ENCODE results near the gene SGMS1.

GRCh38 chr10:50503661-50504320, 120.0 kb downstream of the SGMS1 start:
- TF ChIP-seq, protein P1, sequence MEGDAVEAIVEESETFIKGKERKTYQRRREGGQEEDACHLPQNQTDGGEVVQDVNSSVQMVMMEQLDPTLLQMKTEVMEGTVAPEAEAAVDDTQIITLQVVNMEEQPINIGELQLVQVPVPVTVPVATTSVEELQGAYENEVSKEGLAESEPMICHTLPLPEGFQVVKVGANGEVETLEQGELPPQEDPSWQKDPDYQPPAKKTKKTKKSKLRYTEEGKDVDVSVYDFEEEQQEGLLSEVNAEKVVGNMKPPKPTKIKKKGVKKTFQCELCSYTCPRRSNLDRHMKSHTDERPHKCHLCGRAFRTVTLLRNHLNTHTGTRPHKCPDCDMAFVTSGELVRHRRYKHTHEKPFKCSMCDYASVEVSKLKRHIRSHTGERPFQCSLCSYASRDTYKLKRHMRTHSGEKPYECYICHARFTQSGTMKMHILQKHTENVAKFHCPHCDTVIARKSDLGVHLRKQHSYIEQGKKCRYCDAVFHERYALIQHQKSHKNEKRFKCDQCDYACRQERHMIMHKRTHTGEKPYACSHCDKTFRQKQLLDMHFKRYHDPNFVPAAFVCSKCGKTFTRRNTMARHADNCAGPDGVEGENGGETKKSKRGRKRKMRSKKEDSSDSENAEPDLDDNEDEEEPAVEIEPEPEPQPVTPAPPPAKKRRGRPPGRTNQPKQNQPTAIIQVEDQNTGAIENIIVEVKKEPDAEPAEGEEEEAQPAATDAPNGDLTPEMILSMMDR (IDR thresholded peaks at IDR 0.05; ENCODE audit: low read depth, low read length, poor library complexity, severe bottlenecking): no peak
- no peak for TF ChIP-seq EZH2phosphoT487 (IDR thresholded peaks at IDR 0.05; ENCODE audit: borderline replicate concordance, low read length)

All from DOHH2 (cell line).